ENCODE measurements around the gene ANO6.
"Not testable (repeated sequence)": the region's sequence is repeated elsewhere in the genome, so short reads cannot be mapped to it uniquely, and the experiment has no call there.

Gene ANO6

GRCh38 chr12:45214071-45214470, 1.8 kb upstream of the ANO6 start:
- no peak for DNase-seq

GRCh38 chr12:45214749-45215418, 1.0 kb upstream of the ANO6 start:
- no peak for DNase-seq

GRCh38 chr12:45216230-45216982, 511 bp downstream of the ANO6 start:
- DNase-seq: peak; percentile 54

GRCh38 chr12:45216983-45217485, 1.1 kb downstream of the ANO6 start:
- no peak for DNase-seq

- DNase-seq: no peak
Observed at GRCh38 chr12:45217846-45218245, 2.0 kb downstream of the ANO6 start.

- DNase-seq: no peak
Observed at GRCh38 chr12:45219621-45220020, 3.7 kb downstream of the ANO6 start.

- no peak for DNase-seq
Observed at GRCh38 chr12:45220363-45220931, 4.6 kb downstream of the ANO6 start.

GRCh38 chr12:45220969-45221368, 5.1 kb downstream of the ANO6 start:
- DNase-seq: no peak

GRCh38 chr12:45223868-45224267, 8.0 kb downstream of the ANO6 start:
- no peak for DNase-seq

GRCh38 chr12:45224311-45224710, 8.4 kb downstream of the ANO6 start:
- no peak for DNase-seq

- no peak for DNase-seq
Observed at GRCh38 chr12:45226021-45226420, 10.1 kb downstream of the ANO6 start.

GRCh38 chr12:45227316-45228067, 11.6 kb downstream of the ANO6 start:
- DNase-seq: no peak

GRCh38 chr12:45231515-45232145, 15.7 kb downstream of the ANO6 start:
- DNase-seq: no peak

GRCh38 chr12:45232146-45232755, 16.4 kb downstream of the ANO6 start:
- no peak for DNase-seq

GRCh38 chr12:45232756-45233372, 17.0 kb downstream of the ANO6 start:
- peak; percentile 73 for DNase-seq

GRCh38 chr12:45234139-45234865, 18.4 kb downstream of the ANO6 start:
- DNase-seq: peak; percentile 69

GRCh38 chr12:45235087-45236025, 19.5 kb downstream of the ANO6 start:
- peak; percentile 68 for DNase-seq

GRCh38 chr12:45236383-45236782, 20.5 kb downstream of the ANO6 start:
- DNase-seq: not testable (repeated sequence)

- DNase-seq: no peak
Observed at GRCh38 chr12:45242180-45242579, 26.3 kb downstream of the ANO6 start.

- no peak for DNase-seq
Observed at GRCh38 chr12:45243963-45244362, 28.1 kb downstream of the ANO6 start.
